ENCODE data around the gene PRKCB.

The PRKCB gene

GRCh38 chr16:23827057-23827456, 8.7 kb upstream of the PRKCB start:
- no peak for ATAC-seq (ENCODE audit: low read depth)
- H3K4me3 ChIP-seq (ENCODE audit: severe bottlenecking), result no peak overlapping the region
- no peak for TF ChIP-seq CTCF (IDR thresholded peaks at IDR 0.05; ENCODE audit: poor library complexity, severe bottlenecking)
- H3K27me3 ChIP-seq (ENCODE audit: insufficient read depth, poor library complexity, severe bottlenecking), result no peaks in the 10 kb centered on the region
- H3K36me3 ChIP-seq (ENCODE audit: low read depth), result no peaks in the 10 kb centered on the region
- H3K9me3 ChIP-seq (ENCODE audit: severe bottlenecking), result peaks cover 9% of the 10 kb centered on the region
- H3K27ac ChIP-seq (ENCODE audit: poor library complexity, severe bottlenecking), result no peak overlapping the region
- no peaks in the 10 kb centered on the region for H3K4me1 ChIP-seq (ENCODE audit: insufficient read depth, poor library complexity, severe bottlenecking)
- DNase-seq (ENCODE audit: low spot score), result no peak

- Histone ChIP-seq H3K36me3 (ENCODE audit: low read depth) (no peaks in the 10 kb centered on the region), H3K9me3 (ENCODE audit: severe bottlenecking) (peaks cover 9% of the 10 kb centered on the region), H3K27ac (ENCODE audit: poor library complexity, severe bottlenecking) (no peak overlapping the region), H3K4me3 (ENCODE audit: severe bottlenecking) (no peak overlapping the region), H3K27me3 (ENCODE audit: insufficient read depth, poor library complexity, severe bottlenecking) (no peaks in the 10 kb centered on the region), H3K4me1 (ENCODE audit: insufficient read depth, poor library complexity, severe bottlenecking) (no peaks in the 10 kb centered on the region)
- ATAC-seq (ENCODE audit: low read depth), result no peak
- no peak for TF ChIP-seq CTCF (IDR thresholded peaks at IDR 0.05; ENCODE audit: poor library complexity, severe bottlenecking)
- DNase-seq (ENCODE audit: low spot score), result no peak
Observed at GRCh38 chr16:23829454-23829853, 6.3 kb upstream of the PRKCB start.

GRCh38 chr16:23830276-23830675, 5.5 kb upstream of the PRKCB start:
- no peak for DNase-seq (ENCODE audit: low spot score)
- no peak for ATAC-seq (ENCODE audit: low read depth)
- H3K9me3 ChIP-seq (ENCODE audit: severe bottlenecking), result peaks cover 9% of the 10 kb centered on the region
- no peaks in the 10 kb centered on the region for H3K36me3 ChIP-seq (ENCODE audit: low read depth)
- no peak for TF ChIP-seq CTCF (IDR thresholded peaks at IDR 0.05; ENCODE audit: poor library complexity, severe bottlenecking)
- no peak overlapping the region for H3K27ac ChIP-seq (ENCODE audit: poor library complexity, severe bottlenecking)
- H3K4me1 ChIP-seq (ENCODE audit: insufficient read depth, poor library complexity, severe bottlenecking), result no peaks in the 10 kb centered on the region
- H3K27me3 ChIP-seq (ENCODE audit: insufficient read depth, poor library complexity, severe bottlenecking), result peaks cover 8% of the 10 kb centered on the region
- H3K4me3 ChIP-seq (ENCODE audit: severe bottlenecking), result no peak overlapping the region

GRCh38 chr16:23832882-23833281, 2.9 kb upstream of the PRKCB start:
- no peak for ATAC-seq (ENCODE audit: low read depth)
- no peak for TF ChIP-seq CTCF (IDR thresholded peaks at IDR 0.05; ENCODE audit: poor library complexity, severe bottlenecking)
- DNase-seq (ENCODE audit: low spot score), result no peak
- Histone ChIP-seq H3K36me3 (ENCODE audit: low read depth) (no peaks in the 10 kb centered on the region), H3K4me1 (ENCODE audit: insufficient read depth, poor library complexity, severe bottlenecking) (no peaks in the 10 kb centered on the region), H3K27ac (ENCODE audit: poor library complexity, severe bottlenecking) (no peak overlapping the region), H3K9me3 (ENCODE audit: severe bottlenecking) (peaks cover 9% of the 10 kb centered on the region), H3K27me3 (ENCODE audit: insufficient read depth, poor library complexity, severe bottlenecking) (peaks cover 30% of the 10 kb centered on the region), H3K4me3 (ENCODE audit: severe bottlenecking) (no peak overlapping the region)

- Histone ChIP-seq H3K27ac (ENCODE audit: poor library complexity, severe bottlenecking) (no peak overlapping the region), H3K36me3 (ENCODE audit: low read depth) (no peaks in the 10 kb centered on the region), H3K4me1 (ENCODE audit: insufficient read depth, poor library complexity, severe bottlenecking) (no peaks in the 10 kb centered on the region), H3K4me3 (ENCODE audit: severe bottlenecking) (no peak overlapping the region), H3K9me3 (ENCODE audit: severe bottlenecking) (peaks cover 9% of the 10 kb centered on the region), H3K27me3 (ENCODE audit: insufficient read depth, poor library complexity, severe bottlenecking) (peaks cover 37% of the 10 kb centered on the region)
- DNase-seq (ENCODE audit: low spot score), result no peak
- no peak for TF ChIP-seq CTCF (IDR thresholded peaks at IDR 0.05; ENCODE audit: poor library complexity, severe bottlenecking)
- no peak for ATAC-seq (ENCODE audit: low read depth)
Observed at GRCh38 chr16:23833504-23833903, 2.3 kb upstream of the PRKCB start.

All from RWPE2 (cell line).